GM12874 (cell line): ENCODE measurements around the gene PBX2.

ENCODE experiments used
- CTCF ChIP-seq: IDR thresholded peaks from 2 replicates; pipeline ENCODE4 v1.5.1; 2011; ENCODE audit warnings: low read depth, mild to moderate bottlenecking, control low read depth, low read length, moderate library complexity; ENCODE audit not compliant: insufficient read depth

The PBX2 gene

GRCh38 chr6:32194825-32195651 lies 5.0 kb upstream of the PBX2 start:
- peak; percentile 52 for TF ChIP-seq CTCF

DNA sequence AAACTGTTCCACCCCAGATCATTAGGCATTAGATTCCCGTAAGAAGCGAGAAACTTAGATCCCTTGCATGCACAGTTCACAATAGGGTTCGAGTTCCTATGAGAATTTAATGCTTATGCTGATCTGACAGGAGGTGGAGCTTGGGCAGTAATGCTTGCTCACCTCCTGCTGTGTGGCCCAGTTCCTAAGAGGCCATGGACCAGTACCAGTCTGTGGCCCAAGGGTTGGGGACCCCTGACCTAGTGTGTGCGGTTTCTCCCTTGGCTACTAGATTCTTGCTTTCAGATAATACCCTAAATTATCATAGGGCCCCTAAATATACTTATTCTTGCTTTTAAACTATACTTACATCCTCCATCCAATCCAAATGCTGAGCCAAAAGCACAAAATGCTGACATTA lies 4.4 kb upstream of the PBX2 start:
- TF ChIP-seq CTCF, result no peak

- no peak for TF ChIP-seq CTCF
Observed at GRCh38 chr6:32192608-32193039, 2.6 kb upstream of the PBX2 start, which contains the start of gene GPSM3. Gene GPSM3, minus strand, starts transcription at chr6:32192643. Its CDS starts 130 bp downstream, at chr6:32192513.

DNA sequence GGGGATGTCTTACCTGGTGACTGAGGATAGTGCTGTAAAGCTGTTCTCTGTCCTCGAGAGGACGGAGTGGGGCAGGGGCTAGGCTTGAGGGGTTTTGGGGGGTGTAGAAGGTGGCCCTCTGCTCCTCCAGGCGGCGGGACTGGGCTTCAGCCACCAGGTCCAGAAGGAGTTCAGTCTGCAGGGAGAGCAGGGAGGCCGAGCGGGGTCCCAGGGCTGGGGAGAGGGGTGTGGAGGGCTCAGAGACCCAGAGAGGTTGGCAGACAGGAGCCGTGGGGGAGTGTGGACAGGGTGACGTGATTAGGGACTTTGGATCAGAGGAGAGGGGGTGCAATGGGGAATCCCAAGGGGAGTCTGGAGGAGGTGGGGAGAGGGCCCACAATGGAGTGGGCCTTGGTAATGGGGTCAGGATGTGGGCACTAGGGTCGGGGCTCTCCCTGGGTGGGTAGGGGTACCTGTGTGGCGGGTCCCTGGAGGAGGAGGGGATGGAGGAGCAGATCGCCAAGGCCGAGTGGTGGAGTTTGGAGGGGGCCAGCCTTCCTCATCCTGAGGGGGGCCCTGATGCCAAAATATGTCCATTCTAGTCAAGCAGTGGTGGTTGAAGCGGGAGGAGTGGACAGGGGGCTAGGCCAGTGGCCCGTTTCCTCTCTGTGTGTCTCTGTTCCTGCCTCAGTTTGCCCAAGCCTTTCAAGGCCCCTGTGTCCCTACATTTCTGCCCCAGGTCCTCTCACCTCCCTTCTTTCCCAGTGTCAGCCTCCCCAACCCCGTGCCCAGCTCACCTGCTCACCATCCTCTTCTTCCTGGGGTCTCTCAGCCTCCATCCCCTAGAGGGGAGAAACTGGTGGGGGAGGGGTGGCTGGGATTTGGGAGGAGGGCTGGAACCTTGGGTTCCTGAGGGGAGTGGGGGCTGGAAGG lies 1.9 kb upstream of the PBX2 start:
- TF ChIP-seq CTCF, result no peak

GRCh38 chr6:32190911-32191677 lies 1.1 kb upstream of the PBX2 start:
- no peak for TF ChIP-seq CTCF

GRCh38 chr6:32189742-32190053 lies 304 bp downstream of the PBX2 start:
- TF ChIP-seq CTCF, result no peak

GRCh38 chr6:32189069-32189741 lies 797 bp downstream of the PBX2 start:
- TF ChIP-seq CTCF, result no peak
